HUES48 (cell line): Measurements from ENCODE around the gene PLA2G15.

Experiments
- H3K27ac ChIP-seq: one replicate; pipeline ENCODE4 v1.7.0; 2013; ENCODE audit warnings: low read depth, low read length, inconsistent platforms
- H3K27me3 ChIP-seq: 2 replicates; pipeline ENCODE4 v1.6.1; 2013; ENCODE audit warnings: mild to moderate bottlenecking, low read length; ENCODE audit not compliant: control insufficient read depth, insufficient read depth
- H3K36me3 ChIP-seq: 2 replicates; pipeline ENCODE4 v1.6.1; 2013; ENCODE audit warnings: low read length; ENCODE audit not compliant: control insufficient read depth, insufficient read depth
- H3K4me1 ChIP-seq: 2 replicates; pipeline ENCODE4 v1.6.1; 2013; ENCODE audit warnings: mild to moderate bottlenecking, low read length; ENCODE audit not compliant: control insufficient read depth, insufficient read depth
- H3K4me3 ChIP-seq: 2 replicates; pipeline ENCODE4 v1.5.1; 2013; ENCODE audit warnings: mild to moderate bottlenecking, low read depth, low read length
- H3K9ac ChIP-seq: 2 replicates; pipeline ENCODE4 v1.6.1; 2013; ENCODE audit warnings: mild to moderate bottlenecking, low read depth, low read length, moderate library complexity
- H3K9me3 ChIP-seq: 2 replicates; pipeline ENCODE4 v1.6.1; 2013; ENCODE audit warnings: low read length; ENCODE audit not compliant: control insufficient read depth, insufficient read depth

PLA2G15 gene

GRCh38 chr16:68223072-68223471 is 22.1 kb upstream of the PLA2G15 start:
- Histone ChIP-seq H3K27me3 (no peaks in the 10 kb centered on the region), H3K4me3 (no peak overlapping the region), H3K4me1 (peaks cover 5% of the 10 kb centered on the region), H3K9me3 (no peaks in the 10 kb centered on the region), H3K9ac (no peak overlapping the region), H3K36me3 (peaks cover 12% of the 10 kb centered on the region), H3K27ac (no peak overlapping the region)

GRCh38 chr16:68226116-68226515 is 19.1 kb upstream of the PLA2G15 start:
- no peak overlapping the region for H3K9ac ChIP-seq
- H3K36me3 ChIP-seq, result peaks cover 40% of the 10 kb centered on the region
- no peaks in the 10 kb centered on the region for H3K27me3 ChIP-seq
- H3K4me1 ChIP-seq, result peaks cover 1% of the 10 kb centered on the region; the same call in 1 of the 2 replicates
- H3K9me3 ChIP-seq, result no peaks in the 10 kb centered on the region
- no peak overlapping the region for H3K27ac ChIP-seq
- H3K4me3 ChIP-seq, result no peak overlapping the region

- Histone ChIP-seq H3K9me3 (no peaks in the 10 kb centered on the region), H3K4me1 (no peaks in the 10 kb centered on the region), H3K27ac (no peak overlapping the region), H3K4me3 (no peak overlapping the region), H3K27me3 (no peaks in the 10 kb centered on the region), H3K9ac (no peak overlapping the region), H3K36me3 (peaks cover 52% of the 10 kb centered on the region)
Measured at GRCh38 chr16:68227183-68227793, 17.9 kb upstream of the PLA2G15 start.

GRCh38 chr16:68227850-68228553 is 17.2 kb upstream of the PLA2G15 start:
- Histone ChIP-seq H3K9me3 (no peaks in the 10 kb centered on the region), H3K27me3 (no peaks in the 10 kb centered on the region), H3K27ac (no peak overlapping the region), H3K9ac (no peak overlapping the region), H3K4me3 (no peak overlapping the region), H3K36me3 (peaks cover 58% of the 10 kb centered on the region), H3K4me1 (no peaks in the 10 kb centered on the region)

- Histone ChIP-seq H3K27me3 (no peaks in the 10 kb centered on the region), H3K9me3 (no peaks in the 10 kb centered on the region), H3K36me3 (peaks cover 65% of the 10 kb centered on the region), H3K4me1 (peaks cover 3% of the 10 kb centered on the region; the same call in 1 of the 2 replicates), H3K9ac (no peak overlapping the region), H3K27ac (no peak overlapping the region), H3K4me3 (no peak overlapping the region)
Measured at GRCh38 chr16:68228652-68229051, 16.5 kb upstream of the PLA2G15 start.

- Histone ChIP-seq H3K4me1 (peaks cover 12% of the 10 kb centered on the region), H3K27ac (no peak overlapping the region), H3K36me3 (peaks cover 66% of the 10 kb centered on the region), H3K27me3 (no peaks in the 10 kb centered on the region), H3K9me3 (no peaks in the 10 kb centered on the region), H3K9ac (no peak overlapping the region), H3K4me3 (no peak overlapping the region)
Measured at GRCh38 chr16:68229431-68230175, 15.6 kb upstream of the PLA2G15 start.

GRCh38 chr16:68230176-68230571 is 15.0 kb upstream of the PLA2G15 start:
- no peaks in the 10 kb centered on the region for H3K27me3 ChIP-seq
- H3K36me3 ChIP-seq, result peaks cover 66% of the 10 kb centered on the region
- H3K27ac ChIP-seq, result no peak overlapping the region
- no peak overlapping the region for H3K9ac ChIP-seq
- no peaks in the 10 kb centered on the region for H3K9me3 ChIP-seq
- H3K4me1 ChIP-seq, result peaks cover 15% of the 10 kb centered on the region
- H3K4me3 ChIP-seq, result no peak overlapping the region

GRCh38 chr16:68230956-68231355 is 14.2 kb upstream of the PLA2G15 start:
- Histone ChIP-seq H3K27me3 (no peaks in the 10 kb centered on the region), H3K27ac (no peak overlapping the region), H3K9ac (no peak overlapping the region), H3K4me3 (no peak overlapping the region), H3K9me3 (no peaks in the 10 kb centered on the region), H3K4me1 (peaks cover 15% of the 10 kb centered on the region), H3K36me3 (peaks cover 66% of the 10 kb centered on the region)

GRCh38 chr16:68231384-68232136 is 13.6 kb upstream of the PLA2G15 start:
- H3K36me3 ChIP-seq, result peaks cover 63% of the 10 kb centered on the region
- H3K4me3 ChIP-seq, result no peak overlapping the region
- peaks cover 15% of the 10 kb centered on the region for H3K4me1 ChIP-seq
- no peaks in the 10 kb centered on the region for H3K9me3 ChIP-seq
- H3K27ac ChIP-seq, result no peak overlapping the region
- H3K27me3 ChIP-seq, result no peaks in the 10 kb centered on the region
- H3K9ac ChIP-seq, result no peak overlapping the region

GRCh38 chr16:68232335-68232734 is 12.8 kb upstream of the PLA2G15 start:
- H3K36me3 ChIP-seq, result peaks cover 61% of the 10 kb centered on the region
- H3K9ac ChIP-seq, result no peak overlapping the region
- H3K4me3 ChIP-seq, result no peak overlapping the region
- no peaks in the 10 kb centered on the region for H3K9me3 ChIP-seq
- H3K27ac ChIP-seq, result no peak overlapping the region
- no peaks in the 10 kb centered on the region for H3K27me3 ChIP-seq
- peaks cover 15% of the 10 kb centered on the region for H3K4me1 ChIP-seq
